Ureter (tissue), 1 donor: Measurements from ENCODE around the gene TIE1. TPM values are rescaled to one million over a fixed set of nuclear protein-coding genes. Genes with fewer than 3 reads are reported as not detected.

Experiments used
- DNase-seq: peaks from one replicate; pipeline ENCODE4 v3.0.0-alpha.2; 2020; ENCODE audit warnings: low spot score
- total RNA-seq: library from RNA; stranded (reverse); gene quantifications from one replicate; pipeline ENCODE4 v1.2.4, GENCODE V29; 2023
- donor health status: DM: yes; HTN: yes; CAD: no.

The TIE1 gene
- total RNA-seq, 1 donor from 2014 or later: 21.4 TPM

DNA sequence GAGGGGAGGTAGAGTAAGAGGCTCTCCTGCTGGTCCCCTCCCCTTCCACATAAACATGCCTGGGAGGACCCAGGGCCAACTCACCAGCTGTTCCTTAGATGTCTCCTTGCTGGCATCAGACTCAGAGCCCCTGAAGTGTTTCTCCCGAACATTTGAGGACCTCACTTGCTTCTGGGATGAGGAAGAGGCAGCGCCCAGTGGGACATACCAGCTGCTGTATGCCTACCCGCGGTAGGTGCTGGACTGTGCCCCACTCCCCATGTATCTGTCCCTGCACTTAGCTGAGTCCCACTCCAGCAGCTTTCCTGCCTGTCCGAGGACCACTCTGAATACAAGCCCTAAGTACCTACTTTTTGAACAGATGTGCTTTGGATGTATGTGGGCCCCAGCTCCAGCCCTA is 37.2 kb downstream of the TIE1 start:
- no peak for DNase-seq

DNA sequence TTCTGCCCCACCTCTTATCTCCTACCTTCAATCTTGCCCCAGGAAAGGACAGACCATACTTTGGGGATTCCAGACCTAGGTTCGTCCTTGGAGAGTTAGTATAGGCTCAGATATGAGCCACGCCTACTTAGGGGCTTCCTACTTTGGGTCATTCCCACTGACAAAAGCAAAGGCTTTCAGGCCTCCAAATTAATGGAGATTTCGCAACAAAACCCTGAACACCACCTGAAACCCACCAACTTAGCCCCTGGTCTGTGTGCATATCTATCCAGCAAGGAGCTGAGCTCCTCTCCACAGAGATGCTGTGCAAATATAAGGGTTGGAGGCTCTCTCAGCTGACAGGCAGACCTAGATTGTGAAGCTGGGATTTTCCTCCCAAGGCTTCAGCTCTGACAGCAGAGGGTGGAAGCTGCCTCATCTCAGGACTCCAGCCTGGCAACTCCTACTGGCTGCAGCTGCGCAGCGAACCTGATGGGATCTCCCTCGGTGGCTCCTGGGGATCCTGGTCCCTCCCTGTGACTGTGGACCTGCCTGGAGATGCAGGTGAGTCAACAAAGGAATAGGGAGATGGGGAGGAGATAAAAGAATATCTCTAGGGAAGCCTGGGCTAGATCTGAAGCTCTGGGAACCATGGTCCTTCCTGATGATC is 38.9 kb downstream of the TIE1 start:
- DNase-seq: no peak

DNA sequence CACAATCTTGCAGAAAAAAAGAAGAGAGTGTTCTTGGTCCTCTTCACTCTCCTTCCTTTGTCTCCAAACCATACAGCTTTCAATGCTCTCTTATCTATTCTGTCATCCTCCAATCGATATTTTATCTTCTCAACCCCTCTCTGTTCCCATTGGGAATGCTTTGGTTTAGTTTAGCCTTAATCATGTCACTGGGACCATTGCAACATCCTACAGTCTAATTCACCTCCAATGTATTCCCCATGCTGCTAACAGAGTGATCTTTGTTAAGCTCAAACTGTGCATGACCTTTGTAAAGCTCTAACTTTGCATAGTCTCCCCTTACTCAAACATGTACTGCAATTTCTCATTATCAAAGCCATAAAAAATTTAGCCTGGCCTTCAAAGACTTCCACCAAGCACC is 39.8 kb downstream of the TIE1 start:
- no peak for DNase-seq

DNA sequence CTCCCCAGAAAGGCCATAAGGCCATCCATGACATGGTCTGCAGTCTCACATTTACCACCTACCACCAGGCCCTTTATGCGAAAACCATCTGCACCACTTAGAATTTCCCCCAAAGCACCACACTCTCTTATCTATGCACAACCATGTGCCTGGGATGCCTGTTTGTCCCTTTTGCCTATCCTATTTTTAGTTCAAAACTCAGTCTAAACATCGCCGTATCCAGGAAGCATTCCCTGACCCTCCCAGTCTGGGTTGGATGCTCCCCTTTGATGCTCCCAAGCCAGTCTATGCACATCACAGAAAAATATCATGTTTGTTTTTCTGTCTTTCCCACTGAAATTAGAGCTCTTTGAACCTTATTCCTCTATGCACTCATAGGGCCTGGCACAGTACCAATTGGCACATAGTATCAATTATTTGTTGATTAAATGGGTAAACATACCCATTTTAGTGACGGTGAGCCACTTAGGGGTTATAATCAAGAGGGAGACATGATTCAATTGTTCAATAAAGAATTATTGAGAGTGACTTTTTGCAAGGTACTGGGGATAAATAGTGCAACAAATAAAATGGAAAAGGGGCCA is 43.6 kb downstream of the TIE1 start:
- no peak for DNase-seq

DNA sequence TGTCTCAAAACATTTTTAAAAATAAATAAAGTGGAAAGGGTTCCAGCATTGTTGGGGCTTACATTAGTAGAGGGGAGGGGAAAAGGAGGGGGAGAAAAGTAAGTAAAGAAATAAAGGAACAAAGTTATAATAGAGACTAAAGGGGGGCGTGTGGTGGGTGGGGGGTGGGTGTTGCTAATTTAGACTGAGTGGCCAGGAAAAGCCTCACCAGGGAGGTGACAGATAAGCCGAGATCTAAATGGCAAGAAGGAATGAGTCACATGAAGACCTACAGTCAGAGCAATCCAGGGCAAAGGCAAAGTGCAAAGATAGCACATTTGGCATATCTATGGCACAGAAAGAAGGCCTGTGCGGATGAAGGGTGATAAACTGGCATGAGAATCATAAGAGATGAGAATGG is 44.3 kb downstream of the TIE1 start:
- no peak for DNase-seq

DNA sequence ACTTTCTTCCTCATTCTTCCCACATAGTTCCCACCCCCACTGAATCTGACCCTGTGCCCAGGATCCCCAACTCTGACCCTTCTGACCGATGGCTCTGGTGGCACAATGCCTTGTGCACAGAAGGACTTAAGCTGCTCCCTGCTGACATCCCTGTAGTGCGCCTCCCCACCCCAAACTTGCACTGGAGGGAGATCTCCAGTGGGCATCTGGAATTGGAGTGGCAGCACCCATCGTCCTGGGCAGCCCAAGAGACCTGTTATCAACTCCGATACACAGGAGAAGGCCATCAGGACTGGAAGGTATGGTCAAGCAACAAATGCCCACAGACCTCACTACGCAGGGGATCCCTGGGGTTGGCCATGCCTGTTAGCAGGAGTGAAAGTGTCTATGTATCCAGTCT is 45.9 kb downstream of the TIE1 start:
- DNase-seq: no peak

DNA sequence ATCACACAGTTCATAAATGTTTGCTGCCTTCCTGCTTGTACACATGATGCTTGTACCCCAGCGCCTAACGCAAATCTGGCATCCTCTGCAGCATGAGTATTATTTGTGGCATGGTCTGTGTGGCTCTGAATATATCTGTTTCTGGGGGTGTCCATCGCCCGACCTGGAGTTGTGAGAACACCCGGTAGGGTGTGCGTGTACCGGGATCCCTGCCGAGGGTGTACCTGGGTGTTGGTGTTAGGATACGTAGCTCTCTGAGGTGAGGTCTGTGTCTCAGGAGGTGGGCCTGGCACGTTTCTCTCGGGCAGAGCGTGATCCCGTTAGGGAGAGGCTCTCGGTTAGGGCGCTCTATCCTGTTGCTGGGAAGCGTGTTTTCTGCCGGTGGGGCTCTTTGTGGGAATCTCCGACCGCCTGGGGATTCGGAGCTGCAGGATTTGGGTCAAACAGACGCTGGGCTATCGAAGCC is 47.6 kb downstream of the TIE1 start:
- no peak for DNase-seq

DNA sequence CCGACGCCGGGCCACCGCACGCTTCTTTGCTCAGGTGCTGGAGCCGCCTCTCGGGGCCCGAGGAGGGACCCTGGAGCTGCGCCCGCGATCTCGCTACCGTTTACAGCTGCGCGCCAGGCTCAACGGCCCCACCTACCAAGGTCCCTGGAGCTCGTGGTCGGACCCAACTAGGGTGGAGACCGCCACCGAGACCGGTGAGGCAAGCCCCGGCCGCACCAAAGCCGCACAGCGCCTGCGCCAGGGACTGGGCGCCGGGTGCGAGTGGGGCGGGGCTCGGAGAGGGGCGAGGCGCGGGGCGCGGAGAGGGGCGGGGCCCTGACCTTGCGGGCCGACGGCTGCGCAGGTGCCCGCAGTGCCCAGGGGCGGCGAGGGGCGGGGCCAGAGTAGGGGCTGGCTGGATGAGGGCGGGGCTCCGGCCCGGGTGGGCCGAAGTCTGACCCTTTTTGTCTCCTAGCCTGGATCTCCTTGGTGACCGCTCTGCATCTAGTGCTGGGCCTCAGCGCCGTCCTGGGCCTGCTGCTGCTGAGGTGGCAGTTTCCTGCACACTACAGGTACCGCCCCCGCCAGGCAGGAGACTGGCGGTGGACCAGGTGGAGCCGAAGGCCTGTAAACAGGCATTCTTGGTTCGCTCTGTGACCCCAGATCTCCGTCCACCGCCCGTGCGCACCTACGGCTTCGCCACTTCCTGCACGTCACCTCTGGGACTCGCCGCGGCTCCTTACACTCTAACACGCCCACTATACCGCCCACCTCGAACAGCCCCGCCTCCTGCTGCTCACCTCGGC is 48.2 kb downstream of the TIE1 start:
- DNase-seq: peak; percentile 88

DNA sequence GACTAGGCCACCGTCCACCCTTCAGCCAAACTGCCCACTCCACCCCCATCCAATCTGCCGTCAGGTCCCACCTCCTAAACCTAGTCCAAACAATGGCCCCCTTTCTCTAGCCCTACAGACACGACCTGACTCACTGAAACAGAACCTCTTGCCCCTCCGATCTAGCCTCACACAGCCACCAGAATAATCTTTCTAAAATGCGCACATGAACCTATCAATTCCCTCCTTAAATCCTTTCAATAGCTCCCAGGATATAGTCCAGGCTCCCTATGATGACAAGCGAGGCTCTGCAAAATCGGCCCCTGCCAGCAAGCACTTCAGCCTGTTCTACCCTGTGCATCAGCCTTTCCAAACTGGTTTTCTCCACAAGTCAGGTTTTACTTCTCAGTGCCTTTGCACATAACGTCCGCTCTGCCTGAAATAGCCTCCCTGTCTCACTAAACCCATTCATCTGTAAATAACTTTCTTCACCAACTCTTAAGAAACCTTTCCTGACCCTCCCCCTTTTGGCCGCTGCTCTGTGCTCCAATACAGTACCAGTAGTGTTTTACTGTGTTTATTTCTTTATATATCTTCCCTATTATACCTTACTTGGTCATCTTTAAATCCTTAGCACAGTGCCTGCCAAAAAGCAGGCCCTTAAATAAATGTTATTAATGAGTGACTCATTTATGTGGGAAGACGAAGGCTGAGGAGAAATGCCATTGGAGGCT is 49.0 kb downstream of the TIE1 start:
- no peak for DNase-seq

DNA sequence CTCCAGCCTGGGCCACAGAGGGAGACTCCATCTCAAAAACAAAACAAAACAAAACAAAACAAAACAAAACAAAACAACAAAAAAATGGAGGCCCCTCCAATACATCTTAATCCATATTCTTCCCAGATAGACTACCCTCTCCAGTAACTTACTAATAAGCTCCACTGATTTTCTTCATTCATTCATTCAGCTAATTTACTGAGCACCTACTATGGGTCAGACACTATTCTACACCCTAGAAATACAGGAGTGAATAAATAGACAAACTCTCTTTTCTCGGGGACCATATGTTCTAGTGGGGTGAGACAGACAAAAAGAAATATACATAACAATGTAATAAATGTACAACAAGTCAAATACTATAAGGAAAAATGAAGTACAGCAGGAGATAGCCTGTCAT is 50.2 kb downstream of the TIE1 start:
- DNase-seq: no peak

DNA sequence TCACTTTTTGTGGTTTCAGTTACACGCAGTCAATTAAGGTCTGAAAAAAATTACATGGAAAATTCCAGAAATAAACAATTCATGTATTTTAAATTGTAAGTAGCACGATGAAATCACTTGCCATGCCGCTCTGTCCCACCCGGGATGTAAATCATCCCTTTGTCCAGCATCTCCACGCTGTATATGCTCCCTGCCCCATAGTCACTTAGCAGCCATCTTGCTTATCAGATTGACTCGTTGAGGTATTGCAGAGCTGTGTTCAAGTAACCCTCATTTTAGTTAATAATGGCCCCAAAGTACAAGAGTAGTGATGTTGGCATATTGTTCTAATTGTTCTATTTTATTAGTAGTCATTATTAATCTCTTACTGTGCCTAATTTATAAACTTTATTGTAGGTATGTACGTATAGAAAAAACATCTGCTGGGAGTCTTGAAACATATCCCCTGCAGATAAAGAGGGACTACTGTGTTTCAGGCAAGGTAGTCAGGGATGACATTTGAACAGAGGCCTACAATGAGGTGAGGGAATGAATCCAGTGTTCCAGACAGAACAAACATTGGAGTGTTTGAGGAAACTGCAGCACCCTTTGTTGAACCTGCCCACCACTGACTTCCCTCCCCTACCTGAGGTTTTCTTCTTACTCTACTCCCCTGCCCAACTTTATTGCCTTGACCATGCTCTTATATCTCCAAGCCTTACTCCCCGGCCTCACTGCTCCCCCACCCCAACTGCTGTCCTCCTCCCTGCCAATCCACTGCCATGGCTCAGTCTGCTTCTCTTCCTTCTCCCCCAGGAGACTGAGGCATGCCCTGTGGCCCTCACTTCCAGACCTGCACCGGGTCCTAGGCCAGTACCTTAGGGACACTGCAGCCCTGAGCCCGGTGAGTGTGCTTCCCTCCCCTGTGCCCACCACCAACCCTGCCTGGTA is 50.9 kb downstream of the TIE1 start:
- DNase-seq: no peak

DNA sequence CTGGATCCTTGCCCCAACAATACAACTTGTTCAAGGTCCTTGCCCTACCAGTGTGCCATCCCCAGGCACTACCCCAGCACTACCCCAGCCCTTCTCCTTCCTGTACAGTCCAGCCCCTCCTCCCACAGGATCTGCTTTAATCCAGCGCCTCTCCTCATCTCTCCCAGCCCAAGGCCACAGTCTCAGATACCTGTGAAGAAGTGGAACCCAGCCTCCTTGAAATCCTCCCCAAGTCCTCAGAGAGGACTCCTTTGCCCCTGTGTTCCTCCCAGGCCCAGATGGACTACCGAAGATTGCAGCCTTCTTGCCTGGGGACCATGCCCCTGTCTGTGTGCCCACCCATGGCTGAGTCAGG is 51.5 kb downstream of the TIE1 start:
- DNase-seq: no peak

DNA sequence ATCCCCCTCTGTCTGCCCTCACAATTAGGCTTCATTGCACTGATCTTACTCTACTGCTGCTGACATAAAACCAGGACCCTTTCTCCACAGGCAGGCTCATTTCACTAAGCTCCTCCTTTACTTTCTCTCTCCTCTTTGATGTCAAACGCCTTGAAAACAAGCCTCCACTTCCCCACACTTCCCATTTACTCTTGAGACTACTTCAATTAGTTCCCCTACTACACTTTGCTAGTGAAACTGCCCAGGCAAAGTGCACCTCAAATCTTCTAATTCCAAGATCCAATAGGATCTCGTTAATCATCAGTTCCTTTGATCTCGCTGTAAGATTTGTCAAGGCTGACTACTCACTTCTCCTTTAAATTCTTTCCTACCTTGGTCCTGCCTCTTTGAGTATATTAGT is 52.1 kb downstream of the TIE1 start:
- no peak for DNase-seq

DNA sequence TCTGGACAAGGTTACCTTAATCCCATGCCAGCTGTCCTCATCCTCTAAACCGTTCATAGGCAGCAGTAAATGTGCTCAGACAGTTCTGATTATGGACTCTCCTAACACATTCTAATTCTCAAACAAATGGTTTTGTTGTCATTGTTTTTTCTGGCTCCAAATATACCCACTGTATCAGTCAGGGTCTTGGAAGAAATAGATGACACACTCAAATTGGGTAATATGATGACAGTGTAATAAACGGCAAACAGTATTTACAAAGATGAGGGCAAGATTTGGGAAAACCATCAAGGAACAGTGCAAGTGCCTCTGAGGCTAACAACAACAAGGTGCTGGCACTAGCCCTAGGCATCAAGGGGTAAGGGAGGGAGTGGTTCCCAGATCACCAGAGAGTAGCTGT is 53.7 kb downstream of the TIE1 start:
- no peak for DNase-seq

DNA sequence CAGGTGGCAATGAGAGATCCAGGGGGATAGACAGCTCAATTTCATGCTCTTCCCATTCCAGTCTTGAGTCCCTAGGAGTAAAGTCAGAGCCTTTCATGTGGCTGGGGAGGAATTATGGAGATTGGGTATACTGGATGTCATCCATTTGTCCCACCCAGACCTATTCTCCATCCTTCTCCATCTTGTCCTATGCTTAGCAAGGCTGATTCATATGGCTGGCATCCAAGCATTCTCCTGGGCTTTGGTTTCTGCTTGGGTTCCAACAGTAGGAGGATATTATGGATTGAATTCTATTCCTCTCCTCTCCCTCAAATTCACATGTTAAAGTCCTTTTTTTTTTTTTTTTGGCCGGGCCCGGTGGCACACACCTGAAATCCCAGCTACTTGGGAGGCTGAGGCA is 54.2 kb downstream of the TIE1 start:
- DNase-seq: no peak

DNA sequence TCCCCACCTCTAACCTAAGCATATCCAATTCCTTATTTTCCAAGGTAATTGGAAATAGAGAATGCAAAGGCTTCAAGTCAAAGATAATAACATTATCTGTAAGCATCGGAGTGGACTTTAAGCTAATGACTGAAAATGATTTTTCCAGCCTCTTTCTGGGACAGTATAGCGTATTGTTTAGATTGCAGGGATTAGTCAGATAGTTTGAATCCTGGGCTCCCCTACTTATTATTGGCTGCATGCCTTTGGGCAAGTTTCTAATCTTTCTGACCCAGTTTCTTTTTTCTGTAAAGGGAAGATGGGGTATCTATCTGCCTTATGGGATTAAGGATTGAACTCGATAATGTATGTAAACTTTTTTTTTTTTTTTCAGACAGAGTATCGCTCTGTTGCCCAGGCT is 56.5 kb downstream of the TIE1 start:
- DNase-seq: no peak

DNA sequence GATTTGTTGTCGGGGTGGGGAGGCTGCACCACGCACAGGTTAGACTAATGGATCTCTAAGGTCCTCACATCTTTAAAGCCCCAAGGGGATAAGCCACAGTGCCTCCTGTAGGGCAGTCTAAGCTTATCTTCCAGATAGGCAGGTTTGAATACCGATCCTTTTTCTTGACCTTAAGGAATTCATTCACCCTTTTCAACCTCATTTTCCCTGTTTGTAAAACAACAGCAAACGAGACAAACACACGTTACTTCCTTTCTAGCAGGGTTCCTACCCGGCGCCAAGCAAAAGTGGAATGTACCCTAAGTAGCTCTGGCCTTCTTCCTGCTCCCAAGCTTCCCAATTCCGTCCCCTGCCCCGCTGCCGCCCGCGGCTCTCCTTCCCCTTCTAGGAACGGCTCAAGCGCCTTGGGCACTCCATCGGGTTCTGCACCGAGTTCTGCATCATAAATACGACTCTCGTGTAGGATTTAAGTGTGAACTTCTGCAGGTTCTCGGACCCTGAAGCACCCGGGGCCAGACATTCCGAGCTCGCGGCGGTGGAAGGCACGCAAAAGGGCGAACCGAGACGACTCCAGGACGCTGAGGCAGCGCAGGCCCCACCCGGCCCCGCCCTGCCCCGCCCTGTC is 57.5 kb downstream of the TIE1 start:
- no peak for DNase-seq

DNA sequence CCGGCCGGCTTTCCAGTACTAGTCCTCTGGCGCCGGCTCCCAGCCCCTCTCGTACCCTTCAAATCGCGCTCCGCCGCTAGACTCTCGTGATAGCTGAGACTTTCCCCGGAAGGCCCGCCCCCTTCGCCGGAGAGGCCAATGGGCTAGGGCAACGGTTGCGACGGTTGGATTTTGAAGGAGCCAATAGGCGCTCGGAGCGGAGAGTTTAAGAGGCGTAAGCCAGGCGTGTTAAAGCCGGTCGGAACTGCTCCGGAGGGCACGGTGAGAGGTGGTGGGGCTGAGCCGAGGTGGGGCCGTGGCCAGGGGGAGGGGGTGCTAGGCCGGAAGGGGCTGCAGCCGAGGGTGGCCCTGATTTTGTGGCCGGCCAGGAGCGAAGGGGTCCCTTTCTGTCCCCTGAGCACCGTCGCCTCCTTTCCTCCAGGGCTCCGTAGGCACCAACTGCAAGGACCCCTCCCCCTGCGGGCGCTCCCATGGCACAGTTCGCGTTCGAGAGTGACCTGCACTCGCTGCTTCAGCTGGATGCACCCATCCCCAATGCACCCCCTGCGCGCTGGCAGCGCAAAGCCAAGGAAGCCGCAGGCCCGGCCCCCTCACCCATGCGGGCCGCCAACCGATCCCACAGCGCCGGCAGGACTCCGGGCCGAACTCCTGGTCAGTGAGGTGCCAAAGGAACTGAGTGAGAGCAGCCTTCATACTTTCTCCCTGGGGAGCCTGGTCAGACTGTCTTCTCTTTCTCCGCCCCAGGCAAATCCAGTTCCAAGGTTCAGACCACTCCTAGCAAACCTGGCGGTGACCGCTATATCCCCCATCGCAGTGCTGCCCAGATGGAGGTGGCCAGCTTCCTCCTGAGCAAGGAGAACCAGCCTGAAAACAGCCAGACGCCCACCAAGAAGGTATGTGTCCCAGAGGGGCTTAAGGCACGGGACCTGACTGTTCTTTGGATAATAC is 58.2 kb downstream of the TIE1 start, which contains the start of gene CDC20:
Gene CDC20 (plus strand): TSS at position 236 of the 948 bp plus-strand sequence. CDS start 235 bp downstream, at position 471.
- DNase-seq: peak; percentile 98

DNA sequence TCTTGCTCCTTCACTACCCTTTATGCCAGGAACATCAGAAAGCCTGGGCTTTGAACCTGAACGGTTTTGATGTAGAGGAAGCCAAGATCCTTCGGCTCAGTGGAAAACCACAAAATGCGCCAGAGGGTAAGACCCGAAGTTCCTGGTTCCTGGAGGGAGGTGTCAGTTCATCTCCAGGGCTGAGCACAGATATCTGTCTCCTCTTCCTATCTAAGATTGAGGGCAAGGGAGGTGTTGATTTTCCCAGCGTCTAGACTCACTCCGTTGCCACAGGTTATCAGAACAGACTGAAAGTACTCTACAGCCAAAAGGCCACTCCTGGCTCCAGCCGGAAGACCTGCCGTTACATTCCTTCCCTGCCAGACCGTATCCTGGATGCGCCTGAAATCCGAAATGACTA is 58.9 kb downstream of the TIE1 start:
- DNase-seq: no peak

DNA sequence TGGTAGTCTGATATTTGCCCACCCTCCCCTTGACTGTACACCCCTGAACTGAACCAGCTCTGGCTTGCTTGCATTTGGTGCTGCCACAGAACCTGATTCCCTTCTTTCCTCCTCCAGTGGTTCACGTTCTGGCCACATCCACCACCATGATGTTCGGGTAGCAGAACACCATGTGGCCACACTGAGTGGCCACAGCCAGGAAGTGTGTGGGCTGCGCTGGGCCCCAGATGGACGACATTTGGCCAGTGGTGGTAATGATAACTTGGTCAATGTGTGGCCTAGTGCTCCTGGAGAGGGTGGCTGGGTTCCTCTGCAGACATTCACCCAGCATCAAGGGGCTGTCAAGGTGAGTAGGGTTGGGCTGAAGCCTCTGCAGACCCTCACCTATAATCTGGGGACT is 59.8 kb downstream of the TIE1 start:
- DNase-seq: no peak
